HG02678 (cell line): ENCODE results near the gene EIF2S3.
"Not testable (repeated sequence)": the region's sequence is repeated elsewhere in the genome, so short reads cannot be mapped to it uniquely, and the experiment has no call there.

Experiments
- ATAC-seq: cut with Tn5 transposase; IDR thresholded peaks from one replicate; pipeline ENCODE4 v1.9.1; 2021; ENCODE audit warnings: mild to moderate bottlenecking, moderate library complexity; ENCODE audit not compliant: unreplicated experiment

EIF2S3 gene

GRCh38 chrX:24054182-24055042, at the start of gene EIF2S3:
Gene EIF2S3, plus strand, starts transcription at chrX:24054956. Its CDS starts 13 bp downstream, at chrX:24054969.
- ATAC-seq: peak; percentile 91

DNA sequence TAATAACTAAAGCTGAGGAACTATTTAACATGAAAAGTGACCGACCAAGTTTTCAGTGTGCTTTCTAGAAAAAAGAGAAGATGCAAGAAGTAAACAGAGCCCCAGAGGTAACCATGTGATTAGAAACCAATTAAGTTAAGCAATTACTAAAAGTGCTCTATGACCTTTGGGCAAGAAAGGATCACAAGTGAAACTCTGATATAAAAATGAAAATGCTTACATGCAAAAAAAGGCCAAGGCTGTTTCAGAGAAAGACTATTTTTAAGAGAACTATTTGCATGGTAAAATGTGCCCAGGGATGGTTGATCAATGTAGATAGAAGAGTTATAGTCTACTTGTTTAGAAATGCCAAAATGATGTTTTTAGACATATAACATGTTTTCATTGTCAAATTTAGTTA, 49.7 kb upstream of the EIF2S3 start:
- ATAC-seq: no peak

GRCh38 chrX:24005867-24006266, 48.9 kb upstream of the EIF2S3 start:
- no peak for ATAC-seq

- ATAC-seq: no peak
These were observed 42.5 kb upstream of the EIF2S3 start for GRCh38 chrX:24012266-24012665.

GRCh38 chrX:24014388-24015018, 40.3 kb upstream of the EIF2S3 start:
- ATAC-seq: peak; percentile 78

DNA sequence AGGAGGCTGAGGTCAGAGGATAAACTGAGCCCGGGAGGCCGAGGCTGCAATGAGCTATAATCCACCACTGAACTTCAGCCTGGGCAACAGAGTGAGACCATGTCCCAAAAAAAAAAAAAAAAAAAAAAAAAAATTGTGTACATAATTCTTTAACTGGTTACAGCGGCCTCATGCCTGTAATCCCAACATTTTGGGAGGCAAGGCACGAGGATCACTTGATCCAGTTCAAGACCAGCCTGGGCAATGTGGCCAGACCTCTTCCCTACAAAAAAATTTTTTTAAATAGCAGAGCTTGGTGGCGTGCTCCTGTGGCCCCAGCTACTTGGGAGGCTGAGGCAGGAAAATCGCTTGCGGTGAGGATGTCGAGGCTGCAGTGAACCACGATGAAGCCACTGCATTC, 37.1 kb upstream of the EIF2S3 start:
- ATAC-seq: no peak

DNA sequence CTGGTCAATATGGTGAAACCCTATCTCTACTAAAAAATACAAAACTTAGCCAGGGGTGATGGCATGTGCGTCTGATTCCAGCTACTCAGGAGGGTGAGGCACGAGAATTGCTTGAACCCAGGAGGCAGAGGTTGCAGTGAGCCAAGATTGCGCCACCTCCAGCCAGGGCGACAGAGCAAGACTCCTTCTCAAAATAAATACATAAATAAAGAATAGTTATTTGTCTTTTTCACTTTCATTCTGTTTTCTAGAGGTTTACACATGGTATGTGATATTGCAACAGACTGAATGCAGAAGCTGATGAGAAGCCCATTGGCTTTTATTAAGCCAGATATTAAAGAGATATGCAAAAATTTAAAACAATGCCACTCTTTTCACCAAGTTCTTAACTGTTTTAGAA, 35.9 kb upstream of the EIF2S3 start:
- ATAC-seq: no peak

DNA sequence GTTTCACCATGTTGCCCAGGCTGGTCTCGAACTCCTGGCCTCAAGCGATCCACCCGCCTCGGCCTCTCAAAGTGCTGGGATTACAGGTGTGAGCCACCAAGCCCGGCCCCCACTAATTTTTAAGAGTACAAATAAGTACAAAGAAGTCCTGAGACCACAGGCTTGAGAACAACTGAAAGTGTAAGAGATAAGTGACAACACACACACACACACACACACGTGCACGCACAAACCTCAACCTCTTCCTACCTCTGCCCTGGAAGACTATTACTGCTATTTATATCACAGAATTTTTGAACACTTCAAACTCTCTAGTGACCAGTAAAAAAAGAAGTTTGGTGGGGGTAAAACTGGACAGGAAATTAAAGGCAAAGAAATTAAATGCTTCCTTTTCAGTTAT, 35.3 kb upstream of the EIF2S3 start:
- ATAC-seq: no peak

DNA sequence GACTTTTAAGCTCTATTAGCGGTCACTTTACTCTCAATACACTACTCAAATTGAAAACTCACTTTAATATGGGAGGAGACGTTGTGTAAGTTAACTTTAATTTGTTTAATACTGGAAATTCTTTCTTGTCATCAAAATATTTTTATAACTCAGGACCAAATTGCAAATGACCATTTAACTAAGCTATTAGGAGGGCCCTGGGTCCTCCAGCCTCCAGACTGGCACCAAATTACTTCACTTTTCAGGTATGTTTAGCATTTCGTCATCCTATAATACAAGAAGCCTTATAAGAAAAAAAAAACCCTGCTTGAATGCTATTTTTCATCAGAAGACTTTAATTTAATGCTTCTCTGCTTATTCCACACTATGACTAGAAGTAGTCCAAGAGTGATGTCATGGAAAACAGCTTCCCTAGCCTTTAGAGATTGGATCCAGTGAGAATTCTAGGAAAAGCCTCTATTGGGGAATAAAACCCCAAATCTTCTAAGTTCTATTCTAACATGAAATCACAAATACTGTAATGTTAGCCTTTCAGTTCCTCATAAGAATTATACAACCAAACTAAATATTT, 34.4 kb upstream of the EIF2S3 start:
- no peak for ATAC-seq

GRCh38 chrX:24023544-24023943, 31.2 kb upstream of the EIF2S3 start:
- ATAC-seq: no peak

DNA sequence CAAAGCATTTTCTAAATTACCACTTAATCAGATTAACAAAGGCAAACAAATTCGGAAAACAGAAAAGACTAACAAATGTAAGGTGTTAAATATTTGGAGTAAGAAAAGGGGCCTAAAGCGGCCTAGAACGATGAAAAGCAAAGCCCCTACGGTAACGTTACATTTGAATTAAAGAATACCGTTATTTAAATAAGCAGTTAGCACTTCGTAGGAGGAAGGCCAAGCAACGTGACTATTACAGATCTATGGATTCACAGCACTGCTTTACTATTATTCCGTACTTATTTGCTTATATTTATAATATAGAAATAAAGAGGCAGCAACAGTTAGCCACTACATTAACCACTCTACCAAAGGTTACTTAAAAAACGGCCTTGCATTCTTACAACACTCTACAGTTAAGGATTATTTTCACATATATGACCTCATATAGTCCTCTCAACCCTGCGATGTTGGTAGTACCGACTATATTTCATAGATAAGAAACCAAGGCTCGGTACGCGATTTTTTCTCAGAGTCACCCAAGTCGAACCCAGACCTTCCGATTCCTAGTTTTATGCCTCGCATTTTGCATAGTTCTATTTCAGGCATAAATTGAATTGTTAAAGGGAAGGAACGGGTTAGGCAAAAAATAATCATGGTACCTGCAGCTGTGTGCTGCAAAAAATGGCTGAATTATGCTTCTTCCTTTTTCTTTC, 30.6 kb upstream of the EIF2S3 start:
- ATAC-seq: no peak

GRCh38 chrX:24024819-24025740, 29.7 kb upstream of the EIF2S3 start:
- peak; percentile 86 for ATAC-seq

DNA sequence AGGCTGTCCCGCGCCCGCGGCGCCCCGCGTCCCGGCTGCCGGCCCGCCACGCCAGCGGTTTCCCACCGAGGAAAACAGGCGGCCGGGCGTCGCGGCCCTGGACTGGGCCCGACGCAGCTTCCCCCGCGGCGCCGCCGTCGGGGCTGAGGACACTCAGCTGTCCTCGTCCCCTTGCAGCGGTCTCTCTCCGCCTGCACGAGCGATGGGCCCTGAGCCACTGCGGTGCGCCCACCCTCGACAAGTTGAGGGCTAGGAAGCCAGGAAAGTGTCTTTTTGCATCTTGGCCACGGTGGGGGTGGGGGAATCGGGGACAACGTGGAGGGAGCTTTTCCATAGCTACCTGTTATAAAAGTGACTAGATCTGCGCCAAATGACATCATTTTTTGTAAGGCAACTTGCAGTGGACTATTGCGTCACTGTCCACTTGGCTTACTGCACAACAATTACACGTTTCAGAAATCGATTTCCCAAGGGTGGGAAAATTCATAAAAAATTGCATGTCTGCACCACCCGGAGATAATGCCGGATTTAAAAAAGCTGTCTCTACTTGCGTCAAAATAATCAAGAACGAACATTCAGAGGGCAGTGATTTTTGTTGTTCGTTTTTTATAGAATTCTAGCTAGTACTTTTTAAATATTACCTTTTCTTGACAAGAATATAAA, 28.9 kb upstream of the EIF2S3 start:
- ATAC-seq: peak; percentile 25

DNA sequence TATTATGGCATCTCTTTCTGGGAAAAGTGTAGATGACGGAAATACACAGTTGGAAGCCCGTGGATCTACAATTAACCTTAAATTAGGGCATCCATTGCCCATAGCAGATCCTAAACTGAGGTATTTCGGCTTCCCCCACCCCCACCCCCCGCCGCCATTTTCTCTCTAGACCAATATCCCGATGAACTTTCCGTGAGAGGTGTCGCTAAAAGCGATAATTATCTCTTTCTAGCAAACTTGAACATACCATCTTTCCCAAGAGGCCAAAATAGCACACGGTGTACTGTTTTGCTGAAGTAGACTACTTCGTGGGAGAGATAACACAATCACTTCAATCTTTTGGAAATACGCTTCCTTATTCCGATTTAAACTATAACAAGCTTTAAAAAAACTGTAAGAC, 28.3 kb upstream of the EIF2S3 start:
- no peak for ATAC-seq

- no peak for ATAC-seq
These were observed 27.7 kb upstream of the EIF2S3 start, which contains the start of gene KLHL15 for GRCh38 chrX:24027086-24027485. Gene KLHL15, minus strand, starts transcription at chrX:24027186. Its CDS starts 20,493 bp downstream, at chrX:24006693.

GRCh38 chrX:24027985-24028384, 26.8 kb upstream of the EIF2S3 start:
- ATAC-seq: no peak

GRCh38 chrX:24030597-24030996, 24.2 kb upstream of the EIF2S3 start:
- no peak for ATAC-seq

- ATAC-seq: no peak
These were observed 20.3 kb upstream of the EIF2S3 start for GRCh38 chrX:24034485-24034884.

- no peak for ATAC-seq
These were observed 17.0 kb upstream of the EIF2S3 start for GRCh38 chrX:24037729-24038128.

GRCh38 chrX:24046060-24046459, 8.7 kb upstream of the EIF2S3 start:
- not testable (repeated sequence) for ATAC-seq
